Osteocyte (in vitro differentiated cells): ENCODE results near the gene CSF1R. TPM values are rescaled to one million over a fixed set of nuclear protein-coding genes. Genes with fewer than 3 reads are reported as not detected.
A peak's percentile ranks its signal among the peaks of the same experiment; 100 is the strongest.

Source experiments
- DNase-seq: peaks from one replicate; pipeline ENCODE4 v3.0.0; 2021; ENCODE audit warnings: mixed read lengths; ENCODE audit not compliant: unreplicated experiment; ENCODE audit errors: extremely low spot score
- H3K27ac Mint-ChIP-seq: one replicate; pipeline ENCODE4 v1.8.0; 2021; ENCODE audit warnings: mild to moderate bottlenecking, mixed read lengths; ENCODE audit not compliant: unreplicated experiment
- H3K27me3 Mint-ChIP-seq: one replicate; pipeline ENCODE4 v1.8.0; 2021; ENCODE audit warnings: mixed read lengths; ENCODE audit not compliant: unreplicated experiment
- H3K36me3 Mint-ChIP-seq: one replicate; pipeline ENCODE4 v1.8.0; 2021; ENCODE audit warnings: mixed read lengths; ENCODE audit not compliant: unreplicated experiment
- H3K4me1 Mint-ChIP-seq: one replicate; pipeline ENCODE4 v1.8.0; 2021; ENCODE audit warnings: mixed read lengths; ENCODE audit not compliant: unreplicated experiment
- H3K4me3 Mint-ChIP-seq: one replicate; pipeline ENCODE4 v1.8.0; 2021; ENCODE audit warnings: mild to moderate bottlenecking, moderate library complexity, mixed read lengths; ENCODE audit not compliant: unreplicated experiment
- H3K9me3 Mint-ChIP-seq: one replicate; pipeline ENCODE4 v1.8.0; 2021; ENCODE audit warnings: mixed read lengths; ENCODE audit not compliant: unreplicated experiment
- CTCF ChIP-seq: fragments of 200-600 bp; sonication (generic); IDR thresholded peaks from 2 replicates; pipeline ENCODE4 v1.5.0; 2021; ENCODE audit warnings: antibody characterized with exemption, mild to moderate bottlenecking, moderate library complexity
- total RNA-seq: library from RNA; stranded (reverse); gene quantifications from 2 replicates; pipeline ENCODE4 v1.2.1, GENCODE V29; 2021

CSF1R gene
- total RNA-seq, 1 donor from 2014 or later = 1.2 TPM

- no peaks in the 10 kb centered on the region for H3K27me3 Mint-ChIP-seq
- H3K4me3 Mint-ChIP-seq = no peak overlapping the region
- no peak for DNase-seq
- H3K27ac Mint-ChIP-seq = no peak overlapping the region
- peaks cover 30% of the 10 kb centered on the region for H3K4me1 Mint-ChIP-seq
- H3K9me3 Mint-ChIP-seq = no peaks in the 10 kb centered on the region
- peaks cover 25% of the 10 kb centered on the region for H3K36me3 Mint-ChIP-seq
- TF ChIP-seq CTCF = no peak
Measured at GRCh38 chr5:150056075-150056443, 30.3 kb downstream of the CSF1R start.

GRCh38 chr5:150055326-150056074 lies 30.9 kb downstream of the CSF1R start:
- Mint-ChIP-seq H3K4me3 (no peak overlapping the region), H3K9me3 (no peaks in the 10 kb centered on the region), H3K27me3 (no peaks in the 10 kb centered on the region), H3K36me3 (peaks cover 30% of the 10 kb centered on the region), H3K27ac (no peak overlapping the region), H3K4me1 (peaks cover 30% of the 10 kb centered on the region)
- DNase-seq = no peak
- no peak for TF ChIP-seq CTCF

- Mint-ChIP-seq H3K4me1 (peaks cover 30% of the 10 kb centered on the region), H3K27ac (no peak overlapping the region), H3K4me3 (no peak overlapping the region), H3K36me3 (peaks cover 33% of the 10 kb centered on the region), H3K9me3 (no peaks in the 10 kb centered on the region), H3K27me3 (no peaks in the 10 kb centered on the region)
- DNase-seq = no peak
- no peak for TF ChIP-seq CTCF
Measured at GRCh38 chr5:150054569-150054968, 31.8 kb downstream of the CSF1R start.

GRCh38 chr5:150053713-150054392 lies 32.5 kb downstream of the CSF1R start:
- Mint-ChIP-seq H3K36me3 (peaks cover 40% of the 10 kb centered on the region), H3K27ac (peak overlapping the region; percentile 82), H3K4me1 (peaks cover 26% of the 10 kb centered on the region), H3K27me3 (no peaks in the 10 kb centered on the region), H3K4me3 (no peak overlapping the region), H3K9me3 (no peaks in the 10 kb centered on the region)
- no peak for TF ChIP-seq CTCF
- DNase-seq = no peak

- Mint-ChIP-seq H3K4me3 (no peak overlapping the region), H3K4me1 (peaks cover 19% of the 10 kb centered on the region), H3K27me3 (no peaks in the 10 kb centered on the region), H3K9me3 (no peaks in the 10 kb centered on the region), H3K27ac (peak overlapping the region; percentile 82), H3K36me3 (peaks cover 47% of the 10 kb centered on the region)
- no peak for DNase-seq
- no peak for TF ChIP-seq CTCF
Measured at GRCh38 chr5:150052956-150053712, 33.2 kb downstream of the CSF1R start.
